GM18909 (cell line): ENCODE data around the gene ASTL.
"Not testable (repeated sequence)": the region's sequence is repeated elsewhere in the genome, so short reads cannot be mapped to it uniquely, and the experiment has no call there.

Source experiments
- ATAC-seq: cut with Tn5 transposase; IDR thresholded peaks from one replicate; pipeline ENCODE4 v1.9.1; 2021; ENCODE audit warnings: mild to moderate bottlenecking; ENCODE audit not compliant: unreplicated experiment, poor library complexity

ASTL gene

GRCh38 chr2:96160366-96160765 lies 22.1 kb upstream of the ASTL start:
- not testable (repeated sequence) for ATAC-seq

GRCh38 chr2:96159084-96159830 lies 21.0 kb upstream of the ASTL start:
- ATAC-seq = no peak

GRCh38 chr2:96158554-96158940 lies 20.2 kb upstream of the ASTL start:
- ATAC-seq = no peak

GRCh38 chr2:96157649-96158553 lies 19.6 kb upstream of the ASTL start:
- peak; percentile 64 for ATAC-seq

- peak; percentile 41 for ATAC-seq
Observed at GRCh38 chr2:96156926-96157648, 18.8 kb upstream of the ASTL start.

- ATAC-seq = no peak
Observed at GRCh38 chr2:96156011-96156820, 17.9 kb upstream of the ASTL start.

GRCh38 chr2:96154506-96155380 lies 16.4 kb upstream of the ASTL start:
- ATAC-seq = no peak

GRCh38 chr2:96153991-96154431 lies 15.7 kb upstream of the ASTL start:
- no peak for ATAC-seq

GRCh38 chr2:96153291-96153713 lies 15.0 kb upstream of the ASTL start:
- no peak for ATAC-seq

GRCh38 chr2:96152304-96153161 lies 14.2 kb upstream of the ASTL start:
- no peak for ATAC-seq

GRCh38 chr2:96151595-96152303 lies 13.4 kb upstream of the ASTL start:
- ATAC-seq = no peak

GRCh38 chr2:96150791-96151594 lies 12.7 kb upstream of the ASTL start:
- ATAC-seq = no peak

GRCh38 chr2:96150007-96150640 lies 11.8 kb upstream of the ASTL start:
- no peak for ATAC-seq

GRCh38 chr2:96148410-96149217 lies 10.3 kb upstream of the ASTL start:
- peak; percentile 41 for ATAC-seq

- no peak for ATAC-seq
Observed at GRCh38 chr2:96147593-96148201, 9.4 kb upstream of the ASTL start.
